ENCODE data around the gene OR4S1. TPM values are rescaled to one million over a fixed set of nuclear protein-coding genes. Genes with fewer than 3 reads are reported as not detected.
"Not testable (repeated sequence)": the region's sequence is repeated elsewhere in the genome, so short reads cannot be mapped to it uniquely, and the experiment has no call there.

The OR4S1 gene
- total RNA-seq, 1 experiment from 2014 or later: not detected

DNA sequence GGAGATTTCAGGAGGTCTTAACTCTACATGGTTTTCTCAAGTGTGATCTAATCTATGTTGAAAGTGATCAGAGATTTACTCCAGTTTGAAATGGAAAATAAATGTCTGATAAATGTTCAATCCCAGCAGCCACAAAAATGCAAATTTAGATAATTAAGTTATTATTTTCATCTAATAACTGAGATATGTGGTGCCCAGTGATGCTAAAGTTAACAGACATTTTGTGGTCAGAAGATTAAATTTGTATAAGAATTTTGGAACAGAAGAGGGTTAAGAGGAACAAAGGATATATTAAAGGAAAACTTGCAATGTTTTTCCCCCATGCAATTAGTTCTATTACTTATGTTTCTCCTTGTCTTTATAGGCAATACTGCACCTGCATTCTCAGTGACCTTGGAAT is 18.6 kb downstream of the OR4S1 start, which contains the start of gene OR4C3:
Gene OR4C3 (plus strand): TSS at position 301 of the 400 bp plus-strand sequence. CDS start 102 bp downstream, outside the sequence.
- H3K9me3 ChIP-seq (ENCODE audit: insufficient read depth, low read depth); POLR2A ChIA-PET (ENCODE audit: unreplicated experiment); H4K20me1 ChIP-seq (ENCODE audit: insufficient read depth); H3K4me3 ChIP-seq; H2AFZ ChIP-seq; H3K27me3 ChIP-seq (ENCODE audit: insufficient read depth, low read depth); DNase-seq; H3K79me2 ChIP-seq (ENCODE audit: low read depth); H3K36me3 ChIP-seq (ENCODE audit: low read depth); H3F3A ChIP-seq (ENCODE audit: insufficient read depth, low read depth); CTCF ChIA-PET; intact Hi-C loops (cut with micrococcal nuclease; ENCODE audit: unreplicated experiment); H3K9me2 ChIP-seq (ENCODE audit: insufficient read depth); H3K27ac ChIP-seq; H3K4me1 ChIP-seq (replicated peaks; ENCODE audit: insufficient read depth); H3K4me2 ChIP-seq; BruUV-seq (replicated peaks): not testable (repeated sequence)

DNA sequence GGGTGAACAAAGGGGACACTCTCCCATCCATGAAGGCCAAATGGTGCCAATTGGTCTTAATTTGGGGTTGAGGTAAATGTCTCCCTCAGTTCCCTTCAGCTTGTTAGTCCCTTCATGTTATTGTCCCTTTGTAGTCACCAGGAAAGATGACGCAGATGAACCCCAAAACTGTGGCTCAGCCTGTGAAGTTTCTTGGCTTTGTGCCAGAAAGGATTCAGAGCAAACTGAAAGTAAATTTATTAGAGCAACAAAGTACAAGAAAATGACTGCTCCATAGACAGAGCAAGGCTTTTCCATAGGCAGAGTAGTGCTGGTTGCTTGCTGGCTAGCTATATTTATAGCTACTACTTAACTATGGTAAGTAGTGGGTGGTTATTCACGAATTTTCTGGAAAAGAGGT is 35.4 kb downstream of the OR4S1 start:
- H3K4me1 ChIP-seq (replicated peaks; ENCODE audit: insufficient read depth): no peaks in the 10 kb centered on the region
- H3K79me2 ChIP-seq (ENCODE audit: low read depth): no peaks in the 10 kb centered on the region
- H3K9me3 ChIP-seq (ENCODE audit: insufficient read depth, low read depth): no peaks in the 10 kb centered on the region
- H3K27ac ChIP-seq: no peak overlapping the region
- no peak for TF ChIP-seq EZH2 (IDR thresholded peaks at IDR 0.05; ENCODE audit: low read depth)
- TF ChIP-seq, protein P1, sequence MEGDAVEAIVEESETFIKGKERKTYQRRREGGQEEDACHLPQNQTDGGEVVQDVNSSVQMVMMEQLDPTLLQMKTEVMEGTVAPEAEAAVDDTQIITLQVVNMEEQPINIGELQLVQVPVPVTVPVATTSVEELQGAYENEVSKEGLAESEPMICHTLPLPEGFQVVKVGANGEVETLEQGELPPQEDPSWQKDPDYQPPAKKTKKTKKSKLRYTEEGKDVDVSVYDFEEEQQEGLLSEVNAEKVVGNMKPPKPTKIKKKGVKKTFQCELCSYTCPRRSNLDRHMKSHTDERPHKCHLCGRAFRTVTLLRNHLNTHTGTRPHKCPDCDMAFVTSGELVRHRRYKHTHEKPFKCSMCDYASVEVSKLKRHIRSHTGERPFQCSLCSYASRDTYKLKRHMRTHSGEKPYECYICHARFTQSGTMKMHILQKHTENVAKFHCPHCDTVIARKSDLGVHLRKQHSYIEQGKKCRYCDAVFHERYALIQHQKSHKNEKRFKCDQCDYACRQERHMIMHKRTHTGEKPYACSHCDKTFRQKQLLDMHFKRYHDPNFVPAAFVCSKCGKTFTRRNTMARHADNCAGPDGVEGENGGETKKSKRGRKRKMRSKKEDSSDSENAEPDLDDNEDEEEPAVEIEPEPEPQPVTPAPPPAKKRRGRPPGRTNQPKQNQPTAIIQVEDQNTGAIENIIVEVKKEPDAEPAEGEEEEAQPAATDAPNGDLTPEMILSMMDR (conservative IDR thresholded peaks at IDR 0.05): no peak
- no peaks in the 10 kb centered on the region for H3F3A ChIP-seq (ENCODE audit: insufficient read depth, low read depth)
- no peak overlapping the region for H2AFZ ChIP-seq
- H4K20me1 ChIP-seq (ENCODE audit: insufficient read depth): no peaks in the 10 kb centered on the region
- no peaks in the 10 kb centered on the region for H3K9me2 ChIP-seq (ENCODE audit: insufficient read depth)
- H3K4me2 ChIP-seq: no peak overlapping the region
- CTCF ChIA-PET: no interaction called here
- BruUV-seq (replicated peaks): no TSS peak
- intact Hi-C loops (cut with micrococcal nuclease; ENCODE audit: unreplicated experiment): no loop called here
- H3K27me3 ChIP-seq (ENCODE audit: insufficient read depth, low read depth): no peaks in the 10 kb centered on the region
- POLR2A ChIA-PET (ENCODE audit: unreplicated experiment): no interaction called here
- H3K4me3 ChIP-seq: no peak overlapping the region
- DNase-seq: no peak
- H3K36me3 ChIP-seq (ENCODE audit: low read depth): no peaks in the 10 kb centered on the region

DNA sequence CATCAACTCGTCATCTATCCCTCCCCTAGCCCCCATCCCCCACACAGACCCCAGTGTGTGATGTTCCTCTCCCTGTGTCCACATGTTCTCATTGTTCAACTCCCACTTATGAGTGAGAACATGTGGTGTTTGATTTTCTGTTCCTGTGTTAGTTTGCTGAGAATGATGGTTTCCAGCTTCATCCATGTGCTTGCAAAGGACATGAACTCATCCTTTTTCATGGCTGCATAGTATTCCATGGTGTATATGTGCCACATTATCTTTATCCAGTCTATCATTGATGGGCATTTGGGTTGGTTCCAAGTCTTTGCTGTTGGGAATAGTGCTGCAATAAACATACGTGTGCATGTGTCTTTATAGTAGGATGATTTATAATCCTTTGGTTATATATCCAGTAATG is 36.5 kb downstream of the OR4S1 start:
- POLR2A ChIA-PET (ENCODE audit: unreplicated experiment); H3K4me3 ChIP-seq; BruUV-seq (replicated peaks); intact Hi-C loops (cut with micrococcal nuclease; ENCODE audit: unreplicated experiment); H3F3A ChIP-seq (ENCODE audit: insufficient read depth, low read depth); H3K79me2 ChIP-seq (ENCODE audit: low read depth); H4K20me1 ChIP-seq (ENCODE audit: insufficient read depth); H3K27ac ChIP-seq; H2AFZ ChIP-seq; H3K4me1 ChIP-seq (replicated peaks; ENCODE audit: insufficient read depth); H3K4me2 ChIP-seq; H3K36me3 ChIP-seq (ENCODE audit: low read depth); H3K9me2 ChIP-seq (ENCODE audit: insufficient read depth); CTCF ChIA-PET; H3K9me3 ChIP-seq (ENCODE audit: insufficient read depth, low read depth); DNase-seq; H3K27me3 ChIP-seq (ENCODE audit: insufficient read depth, low read depth): not testable (repeated sequence)

DNA sequence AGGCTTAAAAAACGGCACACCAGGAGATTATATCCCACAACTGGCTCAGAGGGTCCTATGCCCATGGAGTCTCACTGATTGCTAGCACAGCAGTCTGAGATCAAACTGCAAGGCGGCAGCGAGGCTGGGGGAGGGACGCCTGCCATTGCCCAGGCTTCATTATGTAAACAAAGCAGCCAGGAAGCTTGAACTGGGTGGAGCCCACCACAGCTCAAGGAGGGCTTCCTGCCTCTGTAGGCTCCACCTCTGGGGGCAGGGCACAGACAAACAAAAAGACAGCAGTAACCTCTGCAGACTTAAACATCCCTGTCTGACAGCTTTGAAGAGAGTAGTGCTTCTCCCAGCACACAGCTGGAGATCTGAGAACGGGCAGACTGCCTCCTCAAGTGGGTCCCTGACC is 40.3 kb downstream of the OR4S1 start:
- H3K36me3 ChIP-seq (ENCODE audit: low read depth); H3K9me2 ChIP-seq (ENCODE audit: insufficient read depth); H3K27ac ChIP-seq; H3K79me2 ChIP-seq (ENCODE audit: low read depth); H3K9me3 ChIP-seq (ENCODE audit: insufficient read depth, low read depth); POLR2A ChIA-PET (ENCODE audit: unreplicated experiment); H3F3A ChIP-seq (ENCODE audit: insufficient read depth, low read depth); intact Hi-C loops (cut with micrococcal nuclease; ENCODE audit: unreplicated experiment); DNase-seq; H3K27me3 ChIP-seq (ENCODE audit: insufficient read depth, low read depth); H3K4me2 ChIP-seq; H3K4me3 ChIP-seq; H4K20me1 ChIP-seq (ENCODE audit: insufficient read depth); H3K4me1 ChIP-seq (replicated peaks; ENCODE audit: insufficient read depth); BruUV-seq (replicated peaks); CTCF ChIA-PET; H2AFZ ChIP-seq: not testable (repeated sequence)

DNA sequence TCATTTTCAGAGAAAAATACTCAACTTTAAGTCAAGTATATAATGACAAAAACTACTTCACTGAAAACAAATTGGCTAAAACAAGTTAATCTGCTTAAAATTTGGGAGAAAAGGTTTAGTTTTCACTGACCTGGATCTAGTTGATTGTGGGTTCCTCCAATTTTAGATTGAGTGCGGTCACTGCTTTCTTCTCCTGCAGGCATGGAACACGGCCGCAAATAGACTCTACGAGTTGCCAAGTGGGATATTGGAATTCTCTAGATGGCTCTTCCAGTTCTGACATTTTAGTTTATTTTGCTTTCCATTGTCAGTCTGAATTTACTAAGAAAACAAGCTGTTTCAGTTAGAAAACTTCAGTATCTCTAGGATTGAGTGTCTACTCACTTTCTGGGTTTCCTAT is 48.0 kb downstream of the OR4S1 start:
- H2AFZ ChIP-seq: no peak overlapping the region
- H3K4me2 ChIP-seq: no peak overlapping the region
- no peaks in the 10 kb centered on the region for H3K9me3 ChIP-seq (ENCODE audit: insufficient read depth, low read depth)
- no peaks in the 10 kb centered on the region for H3K27me3 ChIP-seq (ENCODE audit: insufficient read depth, low read depth)
- H3K79me2 ChIP-seq (ENCODE audit: low read depth): no peaks in the 10 kb centered on the region
- H3F3A ChIP-seq (ENCODE audit: insufficient read depth, low read depth): no peaks in the 10 kb centered on the region
- POLR2A ChIA-PET (ENCODE audit: unreplicated experiment): no interaction called here
- CTCF ChIA-PET: no interaction called here
- H3K4me3 ChIP-seq: no peak overlapping the region
- H3K27ac ChIP-seq: no peak overlapping the region
- no peaks in the 10 kb centered on the region for H3K36me3 ChIP-seq (ENCODE audit: low read depth)
- no peaks in the 10 kb centered on the region for H3K9me2 ChIP-seq (ENCODE audit: insufficient read depth)
- no TSS peak for BruUV-seq (replicated peaks)
- TF ChIP-seq, protein P1 (conservative IDR thresholded peaks at IDR 0.05): no peak
- no peak for TF ChIP-seq EZH2 (IDR thresholded peaks at IDR 0.05; ENCODE audit: low read depth)
- no peak for DNase-seq
- intact Hi-C loops (cut with micrococcal nuclease; ENCODE audit: unreplicated experiment): no loop called here
- H3K4me1 ChIP-seq (replicated peaks; ENCODE audit: insufficient read depth): no peaks in the 10 kb centered on the region
- H4K20me1 ChIP-seq (ENCODE audit: insufficient read depth): no peaks in the 10 kb centered on the region

Measured in PC-9 (cell line).